ENCODE data around the gene MAST4.
A peak's percentile ranks its signal among the peaks of the same experiment; 100 is the strongest.

DNA sequence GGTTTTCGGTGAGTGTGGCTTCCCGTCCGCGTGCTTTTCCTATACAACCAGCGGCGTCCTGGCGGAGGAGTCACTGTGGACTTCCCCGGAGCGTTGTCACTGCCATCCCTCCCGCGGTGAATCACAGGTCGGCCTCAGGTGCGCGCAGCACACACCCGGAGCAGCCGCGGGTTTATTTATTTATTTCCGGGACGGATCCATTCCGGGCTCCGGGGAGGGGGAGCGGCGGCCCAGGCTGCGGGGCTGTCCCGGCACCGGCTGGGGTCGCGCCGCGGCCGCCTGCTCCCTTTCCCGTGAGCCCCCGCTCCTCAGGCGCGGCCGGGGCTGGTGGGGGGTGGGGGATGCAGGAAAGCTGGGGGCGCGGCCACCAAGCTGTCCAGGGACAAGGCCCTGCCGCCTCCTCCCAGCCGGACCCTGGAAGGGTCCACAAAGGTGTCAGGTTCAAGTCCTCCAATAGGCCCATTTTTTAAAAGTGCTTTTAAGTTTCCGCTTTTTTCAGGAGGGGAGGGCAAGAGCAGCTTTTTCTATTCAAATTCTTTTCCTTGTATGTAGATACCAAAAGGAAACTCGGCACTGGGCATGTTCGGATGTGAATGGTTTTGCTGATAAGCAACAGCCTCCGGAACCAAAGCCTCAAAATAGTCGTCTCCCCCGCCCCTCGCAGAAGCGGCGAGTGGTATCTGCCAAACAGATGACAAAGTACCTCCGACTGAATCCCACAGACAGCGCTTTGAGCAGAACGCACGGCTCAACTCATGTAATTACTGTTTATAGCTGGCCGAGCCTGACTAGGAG, 407.9 kb downstream of the MAST4 start:
- TF ChIP-seq KDM1A (CRISPR knock-in tag; IDR thresholded peaks at IDR 0.05) (no peak), ARNT (IDR thresholded peaks at IDR 0.05) (no peak), CBX1 (IDR thresholded peaks at IDR 0.05; ENCODE audit: low read depth) (no peak), EED (CRISPR knock-in tag; IDR thresholded peaks at IDR 0.05) (no peak)
- TF ChIP-seq, protein P1, sequence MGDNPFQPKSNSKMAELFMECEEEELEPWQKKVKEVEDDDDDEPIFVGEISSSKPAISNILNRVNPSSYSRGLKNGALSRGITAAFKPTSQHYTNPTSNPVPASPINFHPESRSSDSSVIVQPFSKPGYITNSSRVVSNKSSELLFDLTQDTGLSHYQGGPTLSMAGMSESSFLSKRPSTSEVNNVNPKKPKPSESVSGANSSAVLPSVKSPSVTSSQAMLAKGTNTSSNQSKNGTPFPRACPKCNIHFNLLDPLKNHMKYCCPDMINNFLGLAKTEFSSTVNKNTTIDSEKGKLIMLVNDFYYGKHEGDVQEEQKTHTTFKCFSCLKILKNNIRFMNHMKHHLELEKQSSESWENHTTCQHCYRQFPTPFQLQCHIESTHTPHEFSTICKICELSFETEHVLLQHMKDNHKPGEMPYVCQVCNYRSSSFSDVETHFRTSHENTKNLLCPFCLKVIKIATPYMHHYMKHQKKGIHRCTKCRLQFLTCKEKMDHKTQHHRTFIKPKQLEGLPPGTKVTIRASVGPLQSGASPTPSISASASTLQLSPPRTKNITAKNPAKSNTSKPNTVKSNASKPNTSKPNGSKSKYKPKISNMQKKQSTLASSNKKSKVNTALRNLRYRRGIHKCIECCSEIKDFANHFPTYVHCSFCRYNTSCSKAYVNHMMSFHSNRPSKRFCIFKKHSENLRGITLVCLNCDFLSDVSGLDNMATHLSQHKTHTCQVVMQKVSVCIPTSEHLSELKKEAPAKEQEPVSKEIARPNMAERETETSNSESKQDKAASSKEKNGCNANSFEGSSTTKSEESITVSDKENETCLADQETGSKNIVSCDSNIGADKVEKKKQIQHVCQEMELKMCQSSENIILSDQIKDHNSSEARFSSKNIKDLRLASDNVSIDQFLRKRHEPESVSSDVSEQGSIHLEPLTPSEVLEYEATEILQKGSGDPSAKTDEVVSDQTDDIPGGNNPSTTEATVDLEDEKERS (CRISPR knock-in tag; IDR thresholded peaks at IDR 0.05) = no peak
- TF ChIP-seq, protein P2, sequence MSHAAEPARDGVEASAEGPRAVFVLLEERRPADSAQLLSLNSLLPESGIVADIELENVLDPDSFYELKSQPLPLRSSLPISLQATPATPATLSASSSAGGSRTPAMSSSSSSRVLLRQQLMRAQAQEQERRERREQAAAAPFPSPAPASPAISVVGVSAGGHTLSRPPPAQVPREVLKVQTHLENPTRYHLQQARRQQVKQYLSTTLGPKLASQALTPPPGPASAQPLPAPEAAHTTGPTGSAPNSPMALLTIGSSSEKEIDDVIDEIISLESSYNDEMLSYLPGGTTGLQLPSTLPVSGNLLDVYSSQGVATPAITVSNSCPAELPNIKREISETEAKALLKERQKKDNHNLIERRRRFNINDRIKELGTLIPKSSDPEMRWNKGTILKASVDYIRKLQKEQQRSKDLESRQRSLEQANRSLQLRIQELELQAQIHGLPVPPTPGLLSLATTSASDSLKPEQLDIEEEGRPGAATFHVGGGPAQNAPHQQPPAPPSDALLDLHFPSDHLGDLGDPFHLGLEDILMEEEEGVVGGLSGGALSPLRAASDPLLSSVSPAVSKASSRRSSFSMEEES (CRISPR knock-in tag; IDR thresholded peaks at IDR 0.05) = no peak
- TF ChIP-seq, protein P3, sequence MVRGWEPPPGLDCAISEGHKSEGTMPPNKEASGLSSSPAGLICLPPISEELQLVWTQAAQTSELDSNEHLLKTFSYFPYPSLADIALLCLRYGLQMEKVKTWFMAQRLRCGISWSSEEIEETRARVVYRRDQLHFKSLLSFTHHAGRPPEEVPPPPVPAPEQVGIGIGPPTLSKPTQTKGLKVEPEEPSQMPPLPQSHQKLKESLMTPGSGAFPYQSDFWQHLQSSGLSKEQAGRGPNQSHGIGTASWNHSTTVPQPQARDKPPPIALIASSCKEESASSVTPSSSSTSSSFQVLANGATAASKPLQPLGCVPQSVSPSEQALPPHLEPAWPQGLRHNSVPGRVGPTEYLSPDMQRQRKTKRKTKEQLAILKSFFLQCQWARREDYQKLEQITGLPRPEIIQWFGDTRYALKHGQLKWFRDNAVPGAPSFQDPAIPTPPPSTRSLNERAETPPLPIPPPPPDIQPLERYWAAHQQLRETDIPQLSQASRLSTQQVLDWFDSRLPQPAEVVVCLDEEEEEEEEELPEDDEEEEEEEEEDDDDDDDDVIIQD (CRISPR knock-in tag; IDR thresholded peaks at IDR 0.05; ENCODE audit: low read depth) = peak; percentile 29; the same call in 1 of the 2 replicates

Data from HepG2 (cell line).